ENCODE results near the gene NKAIN2.

The NKAIN2 gene

DNA sequence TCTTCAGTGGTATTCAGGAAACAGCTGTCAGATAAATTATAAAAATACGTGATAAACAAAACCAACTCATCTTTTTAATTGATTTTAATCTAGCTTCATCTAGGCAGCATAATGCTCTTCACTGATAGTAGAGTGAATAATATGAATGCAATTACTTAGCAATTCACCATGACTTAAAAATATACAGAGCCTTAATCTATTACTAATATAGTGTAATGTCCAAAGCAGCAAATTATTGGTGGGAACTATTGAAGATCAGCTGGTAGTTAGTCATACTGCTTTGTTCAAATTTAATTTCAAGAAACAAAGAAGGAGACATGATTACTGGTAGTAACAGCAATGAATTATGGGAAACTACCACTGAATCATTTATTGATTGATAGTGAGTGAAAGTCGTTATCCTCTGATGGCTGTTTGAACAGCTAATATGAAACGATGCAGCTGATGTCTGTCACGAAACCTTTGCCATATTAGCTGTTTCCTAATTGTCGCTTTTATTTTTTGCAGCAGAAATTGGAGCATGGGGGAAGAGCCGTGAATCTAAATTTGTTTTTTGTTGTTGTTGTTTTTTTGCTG lies 99.2 kb downstream of the NKAIN2 start:
- no peak overlapping the region for H4K8ac ChIP-seq (ENCODE audit: low read depth, low read length)
- no peak overlapping the region for H3K4ac ChIP-seq (ENCODE audit: low read length)
- H3K27me3 ChIP-seq (ENCODE audit: control insufficient read depth in 3 of 3, insufficient read depth in 3 of 3, low read depth in 1 of 3, low read length in 3 of 3): no peaks in the 10 kb centered on the region
- no peak overlapping the region for H4K91ac ChIP-seq (ENCODE audit: low read depth, low read length, poor library complexity)
- no peaks in the 10 kb centered on the region for H3K4me1 ChIP-seq (ENCODE audit: control insufficient read depth in 2 of 2, insufficient read depth in 1 of 2, low read depth in 1 of 2, low read length in 2 of 2)
- H2BK120ac ChIP-seq (ENCODE audit: low read depth, low read length): no peak overlapping the region
- no CpG with 5 or more reads among the region's 6 CpGs for WGBS, 2 donors (ENCODE audit: extremely low coverage in 2 of 2, insufficient read length in 2 of 2, insufficient replicate concordance in 1 of 2)
- H3K9ac ChIP-seq (ENCODE audit: low read depth, low read length, poor library complexity): no peak overlapping the region
- H3K4me3 ChIP-seq (ENCODE audit: low read length in 2 of 2): no peak overlapping the region
- no peak overlapping the region for H2BK12ac ChIP-seq (ENCODE audit: low read length)
- H3K4me2 ChIP-seq (ENCODE audit: insufficient read depth, low read length, poor library complexity, severe bottlenecking): no peak overlapping the region
- H3K18ac ChIP-seq (ENCODE audit: low read length): no peak overlapping the region
- no peak overlapping the region for H3K27ac ChIP-seq (replicated peaks; ENCODE audit: low read length)
- no peak overlapping the region for H3K14ac ChIP-seq (ENCODE audit: low read length)
- no peak overlapping the region for H2AFZ ChIP-seq (ENCODE audit: low read length)
- no peaks in the 10 kb centered on the region for H3K36me3 ChIP-seq (replicated peaks in 1 of 2; ENCODE audit: control insufficient read depth in 2 of 2, insufficient read depth in 2 of 2, low read length in 2 of 2)
- H3K79me1 ChIP-seq (ENCODE audit: low read depth, low read length): no peaks in the 10 kb centered on the region
- no peak overlapping the region for H2AK5ac ChIP-seq (ENCODE audit: low read depth, low read length)
- no peak overlapping the region for H3K23ac ChIP-seq (ENCODE audit: low read depth, low read length, poor library complexity)
- H3K9me3 ChIP-seq (replicated peaks in 1 of 2; ENCODE audit: control insufficient read depth in 2 of 2, insufficient read depth in 1 of 2, low read depth in 1 of 2, low read length in 2 of 2): no peaks in the 10 kb centered on the region
- H2BK5ac ChIP-seq (ENCODE audit: low read length): no peak overlapping the region
- DNase-seq (ENCODE audit: low spot score): no peak
- no peak overlapping the region for H2BK15ac ChIP-seq (ENCODE audit: low read length)

DNA sequence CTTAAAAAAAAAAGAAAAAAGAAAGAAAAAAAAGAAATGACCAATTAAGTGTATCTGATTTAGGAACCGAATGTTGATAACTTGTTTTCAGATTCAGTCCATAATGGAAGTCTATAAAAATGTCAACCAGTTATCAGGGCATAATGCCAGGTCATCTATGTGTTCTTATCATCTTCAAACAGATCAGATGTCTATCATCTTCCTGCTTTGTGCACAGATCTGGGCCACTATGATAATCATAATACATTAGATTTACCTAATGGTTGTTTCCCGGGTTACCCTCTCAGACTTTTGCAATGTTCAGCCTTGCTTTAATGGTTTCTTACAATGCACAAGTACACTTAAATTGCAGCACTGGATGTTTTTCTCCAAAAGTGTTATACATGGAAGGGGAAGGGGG lies 100.6 kb downstream of the NKAIN2 start:
- H3K9me3 ChIP-seq (replicated peaks in 1 of 2; ENCODE audit: control insufficient read depth in 2 of 2, insufficient read depth in 1 of 2, low read depth in 1 of 2, low read length in 2 of 2): no peaks in the 10 kb centered on the region
- no peak overlapping the region for H3K14ac ChIP-seq (ENCODE audit: low read length)
- H3K18ac ChIP-seq (ENCODE audit: low read length): no peak overlapping the region
- no peak overlapping the region for H2BK12ac ChIP-seq (ENCODE audit: low read length)
- no peak overlapping the region for H3K4me3 ChIP-seq (ENCODE audit: low read length in 2 of 2)
- no peaks in the 10 kb centered on the region for H3K27me3 ChIP-seq (ENCODE audit: control insufficient read depth in 3 of 3, insufficient read depth in 3 of 3, low read depth in 1 of 3, low read length in 3 of 3)
- H3K4me2 ChIP-seq (ENCODE audit: insufficient read depth, low read length, poor library complexity, severe bottlenecking): no peak overlapping the region
- no peak overlapping the region for H3K23ac ChIP-seq (ENCODE audit: low read depth, low read length, poor library complexity)
- H3K4me1 ChIP-seq (ENCODE audit: control insufficient read depth in 2 of 2, insufficient read depth in 1 of 2, low read depth in 1 of 2, low read length in 2 of 2): no peaks in the 10 kb centered on the region
- H3K27ac ChIP-seq (replicated peaks; ENCODE audit: low read length): no peak overlapping the region
- no peak overlapping the region for H2BK15ac ChIP-seq (ENCODE audit: low read length)
- H4K91ac ChIP-seq (ENCODE audit: low read depth, low read length, poor library complexity): no peak overlapping the region
- no peak overlapping the region for H2BK5ac ChIP-seq (ENCODE audit: low read length)
- no peak overlapping the region for H2AFZ ChIP-seq (ENCODE audit: low read length)
- no peaks in the 10 kb centered on the region for H3K36me3 ChIP-seq (replicated peaks in 1 of 2; ENCODE audit: control insufficient read depth in 2 of 2, insufficient read depth in 2 of 2, low read length in 2 of 2)
- no peak overlapping the region for H3K9ac ChIP-seq (ENCODE audit: low read depth, low read length, poor library complexity)
- H3K4ac ChIP-seq (ENCODE audit: low read length): no peak overlapping the region
- H2AK5ac ChIP-seq (ENCODE audit: low read depth, low read length): no peak overlapping the region
- no peak for DNase-seq (ENCODE audit: low spot score)
- no peak overlapping the region for H4K8ac ChIP-seq (ENCODE audit: low read depth, low read length)
- no peaks in the 10 kb centered on the region for H3K79me1 ChIP-seq (ENCODE audit: low read depth, low read length)
- WGBS, 2 donors (ENCODE audit: extremely low coverage in 2 of 2, insufficient read length in 2 of 2, insufficient replicate concordance in 1 of 2): no CpG with 5 or more reads among the region's 2 CpGs
- no peak overlapping the region for H2BK120ac ChIP-seq (ENCODE audit: low read depth, low read length)

DNA sequence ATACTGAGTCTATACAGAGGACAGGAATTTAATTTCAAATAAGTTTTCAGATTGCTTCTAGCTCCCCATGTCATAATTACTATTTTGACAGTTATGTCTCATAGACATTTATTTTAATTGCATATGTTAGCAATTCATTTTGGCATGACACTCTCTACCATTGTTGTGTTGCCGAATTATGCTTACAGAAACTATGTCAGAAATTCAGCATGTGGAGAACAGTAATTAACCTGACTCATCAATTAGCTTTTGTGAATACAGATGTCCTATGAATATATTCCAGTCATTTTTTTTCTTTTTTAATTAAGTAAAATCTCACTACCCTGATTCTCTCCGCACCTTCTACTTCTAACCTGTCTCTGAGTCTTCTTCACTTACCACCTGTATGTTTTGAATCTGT lies 105.1 kb downstream of the NKAIN2 start:
- H3K9me3 ChIP-seq (replicated peaks in 1 of 2; ENCODE audit: control insufficient read depth in 2 of 2, insufficient read depth in 1 of 2, low read depth in 1 of 2, low read length in 2 of 2): no peaks in the 10 kb centered on the region
- no CpG with 5 or more reads among the region's 2 CpGs for WGBS, 2 donors (ENCODE audit: extremely low coverage in 2 of 2, insufficient read length in 2 of 2, insufficient replicate concordance in 1 of 2)
- H2BK12ac ChIP-seq (ENCODE audit: low read length): no peak overlapping the region
- no peak overlapping the region for H2BK120ac ChIP-seq (ENCODE audit: low read depth, low read length)
- H2AK5ac ChIP-seq (ENCODE audit: low read depth, low read length): no peak overlapping the region
- H3K4me1 ChIP-seq (ENCODE audit: control insufficient read depth in 2 of 2, insufficient read depth in 1 of 2, low read depth in 1 of 2, low read length in 2 of 2): no peaks in the 10 kb centered on the region
- no peaks in the 10 kb centered on the region for H3K36me3 ChIP-seq (replicated peaks in 1 of 2; ENCODE audit: control insufficient read depth in 2 of 2, insufficient read depth in 2 of 2, low read length in 2 of 2)
- no peaks in the 10 kb centered on the region for H3K27me3 ChIP-seq (ENCODE audit: control insufficient read depth in 3 of 3, insufficient read depth in 3 of 3, low read depth in 1 of 3, low read length in 3 of 3)
- no peak overlapping the region for H3K14ac ChIP-seq (ENCODE audit: low read length)
- no peaks in the 10 kb centered on the region for H3K79me1 ChIP-seq (ENCODE audit: low read depth, low read length)
- H3K4me2 ChIP-seq (ENCODE audit: insufficient read depth, low read length, poor library complexity, severe bottlenecking): no peak overlapping the region
- no peak overlapping the region for H3K4ac ChIP-seq (ENCODE audit: low read length)
- H3K23ac ChIP-seq (ENCODE audit: low read depth, low read length, poor library complexity): no peak overlapping the region
- H4K8ac ChIP-seq (ENCODE audit: low read depth, low read length): no peak overlapping the region
- H3K4me3 ChIP-seq (ENCODE audit: low read length in 2 of 2): no peak overlapping the region
- H3K27ac ChIP-seq (replicated peaks; ENCODE audit: low read length): no peak overlapping the region
- DNase-seq (ENCODE audit: low spot score): no peak
- no peak overlapping the region for H3K9ac ChIP-seq (ENCODE audit: low read depth, low read length, poor library complexity)
- no peak overlapping the region for H2BK5ac ChIP-seq (ENCODE audit: low read length)
- H3K18ac ChIP-seq (ENCODE audit: low read length): no peak overlapping the region
- no peak overlapping the region for H4K91ac ChIP-seq (ENCODE audit: low read depth, low read length, poor library complexity)
- H2BK15ac ChIP-seq (ENCODE audit: low read length): no peak overlapping the region
- H2AFZ ChIP-seq (ENCODE audit: low read length): no peak overlapping the region

DNA sequence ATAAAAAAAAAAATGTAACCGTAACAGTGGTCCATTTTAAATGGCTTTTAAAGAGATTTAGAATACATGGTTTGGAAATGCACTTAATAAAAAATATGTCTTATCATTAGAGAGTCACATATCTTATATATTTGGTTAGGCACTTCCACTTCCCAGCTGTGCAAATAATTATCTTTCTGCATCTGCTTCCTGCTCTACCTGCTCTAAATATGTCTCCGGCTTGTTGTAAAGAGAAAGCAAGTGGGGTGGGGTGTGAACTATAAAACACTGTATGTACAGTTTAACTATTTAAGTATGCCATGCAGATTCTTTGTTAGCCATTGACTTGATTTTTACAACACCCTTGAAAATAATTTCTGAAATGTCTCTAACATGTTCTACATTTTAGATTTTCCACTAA lies 106.3 kb downstream of the NKAIN2 start:
- Histone ChIP-seq H3K4me1 (ENCODE audit: control insufficient read depth in 2 of 2, insufficient read depth in 1 of 2, low read depth in 1 of 2, low read length in 2 of 2) (no peaks in the 10 kb centered on the region), H4K8ac (ENCODE audit: low read depth, low read length) (no peak overlapping the region), H3K4me2 (ENCODE audit: insufficient read depth, low read length, poor library complexity, severe bottlenecking) (no peak overlapping the region), H3K9ac (ENCODE audit: low read depth, low read length, poor library complexity) (no peak overlapping the region), H3K14ac (ENCODE audit: low read length) (no peak overlapping the region), H2BK12ac (ENCODE audit: low read length) (no peak overlapping the region), H3K18ac (ENCODE audit: low read length) (no peak overlapping the region), H2BK15ac (ENCODE audit: low read length) (no peak overlapping the region), H3K9me3 (replicated peaks in 1 of 2; ENCODE audit: control insufficient read depth in 2 of 2, insufficient read depth in 1 of 2, low read depth in 1 of 2, low read length in 2 of 2) (no peaks in the 10 kb centered on the region), H2AFZ (ENCODE audit: low read length) (no peak overlapping the region), H4K91ac (ENCODE audit: low read depth, low read length, poor library complexity) (no peak overlapping the region), H3K36me3 (replicated peaks in 1 of 2; ENCODE audit: control insufficient read depth in 2 of 2, insufficient read depth in 2 of 2, low read length in 2 of 2) (no peaks in the 10 kb centered on the region), H3K23ac (ENCODE audit: low read depth, low read length, poor library complexity) (no peak overlapping the region), H3K27ac (replicated peaks; ENCODE audit: low read length) (no peak overlapping the region), H2BK5ac (ENCODE audit: low read length) (no peak overlapping the region), H2BK120ac (ENCODE audit: low read depth, low read length) (no peak overlapping the region), H2AK5ac (ENCODE audit: low read depth, low read length) (no peak overlapping the region), H3K4ac (ENCODE audit: low read length) (no peak overlapping the region), H3K4me3 (ENCODE audit: low read length in 2 of 2) (no peak overlapping the region), H3K27me3 (ENCODE audit: control insufficient read depth in 3 of 3, insufficient read depth in 3 of 3, low read depth in 1 of 3, low read length in 3 of 3) (no peaks in the 10 kb centered on the region), H3K79me1 (ENCODE audit: low read depth, low read length) (no peaks in the 10 kb centered on the region)
- no peak for DNase-seq (ENCODE audit: low spot score)
- WGBS, 2 donors (ENCODE audit: extremely low coverage in 2 of 2, insufficient read length in 2 of 2, insufficient replicate concordance in 1 of 2): no CpG with 5 or more reads among the region's 2 CpGs
